Mesothelial cell of epicardium (in vitro differentiated cells): Measurements from ENCODE around the gene RFC4. TPM values are rescaled to one million over a fixed set of nuclear protein-coding genes. Genes with fewer than 3 reads are reported as not detected.
A peak's percentile ranks its signal among the peaks of the same experiment; 100 is the strongest.

Source experiments
- DNase-seq, 2 experiments: peaks; one replicate each; pipeline ENCODE4 v3.0.0; 2021; ENCODE audit warnings: low spot score in 2 of 2; ENCODE audit not compliant: unreplicated experiment in 2 of 2
- H3K27ac Mint-ChIP-seq: 2 replicates; pipeline ENCODE4 v1.8.0; 2021; ENCODE audit warnings: mixed read lengths
- H3K27me3 Mint-ChIP-seq: 2 replicates; pipeline ENCODE4 v1.8.0; 2021; ENCODE audit warnings: low read depth, mixed read lengths
- H3K36me3 Mint-ChIP-seq: 2 replicates; pipeline ENCODE4 v1.8.0; 2021; ENCODE audit warnings: mixed read lengths
- H3K4me1 Mint-ChIP-seq: 2 replicates; pipeline ENCODE4 v1.8.0; 2021; ENCODE audit warnings: mixed read lengths
- H3K4me3 Mint-ChIP-seq: 2 replicates; pipeline ENCODE4 v1.8.0; 2021; ENCODE audit warnings: mild to moderate bottlenecking, moderate library complexity, mixed read lengths
- H3K9me3 Mint-ChIP-seq: 2 replicates; pipeline ENCODE4 v1.8.0; 2021; ENCODE audit warnings: mixed read lengths
- microRNA-seq: library from miRNA; unstranded; fragments of <30 nt; microRNA quantifications from one replicate; pipeline ENCODE4 v1.2.0, GENCODE V29; 2021; ENCODE audit warnings: inconsistent platforms, mixed read lengths
- total RNA-seq: library from RNA; stranded (reverse); gene quantifications from 3 replicates; pipeline ENCODE4 v1.2.1, GENCODE V29; 2021
- TF ChIP-seq, protein P1 (sequence below): fragments of 200-600 bp; sonication (generic); IDR thresholded peaks from one replicate; pipeline ENCODE4 v1.5.0; 2021; ENCODE audit warnings: antibody characterized with exemption; ENCODE audit not compliant: unreplicated experiment

The RFC4 gene
- total RNA-seq, 1 donor from 2014 or later, result 33.2 TPM

DNA sequence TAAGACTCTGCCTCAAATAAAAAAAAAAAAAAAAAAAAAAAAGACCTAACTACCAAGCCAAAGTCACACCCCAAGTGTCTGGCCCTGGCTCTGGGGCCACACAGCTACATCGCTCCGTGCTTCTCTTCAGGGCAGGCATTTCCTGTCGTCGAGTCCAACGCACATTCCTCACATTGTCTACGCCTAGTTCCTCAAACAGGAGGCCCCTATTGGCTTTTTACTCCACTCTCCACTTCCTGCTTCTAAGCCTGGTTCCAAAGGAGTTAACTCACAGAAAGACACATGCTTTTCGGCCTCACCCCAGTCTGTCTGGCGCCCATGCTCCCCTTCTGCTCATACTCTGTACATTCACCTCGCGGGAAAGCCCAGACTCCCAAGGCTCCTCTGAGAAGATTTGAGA, 60.3 kb downstream of the RFC4 start:
- Mint-ChIP-seq H3K4me1 (peaks cover 5% of the 10 kb centered on the region), H3K27me3 (peaks cover 10% of the 10 kb centered on the region), H3K36me3 (no peaks in the 10 kb centered on the region), H3K9me3 (no peaks in the 10 kb centered on the region), H3K4me3 (no peak overlapping the region), H3K27ac (peak overlapping the region; percentile 84)
- no peak for DNase-seq
- TF ChIP-seq, protein P1, sequence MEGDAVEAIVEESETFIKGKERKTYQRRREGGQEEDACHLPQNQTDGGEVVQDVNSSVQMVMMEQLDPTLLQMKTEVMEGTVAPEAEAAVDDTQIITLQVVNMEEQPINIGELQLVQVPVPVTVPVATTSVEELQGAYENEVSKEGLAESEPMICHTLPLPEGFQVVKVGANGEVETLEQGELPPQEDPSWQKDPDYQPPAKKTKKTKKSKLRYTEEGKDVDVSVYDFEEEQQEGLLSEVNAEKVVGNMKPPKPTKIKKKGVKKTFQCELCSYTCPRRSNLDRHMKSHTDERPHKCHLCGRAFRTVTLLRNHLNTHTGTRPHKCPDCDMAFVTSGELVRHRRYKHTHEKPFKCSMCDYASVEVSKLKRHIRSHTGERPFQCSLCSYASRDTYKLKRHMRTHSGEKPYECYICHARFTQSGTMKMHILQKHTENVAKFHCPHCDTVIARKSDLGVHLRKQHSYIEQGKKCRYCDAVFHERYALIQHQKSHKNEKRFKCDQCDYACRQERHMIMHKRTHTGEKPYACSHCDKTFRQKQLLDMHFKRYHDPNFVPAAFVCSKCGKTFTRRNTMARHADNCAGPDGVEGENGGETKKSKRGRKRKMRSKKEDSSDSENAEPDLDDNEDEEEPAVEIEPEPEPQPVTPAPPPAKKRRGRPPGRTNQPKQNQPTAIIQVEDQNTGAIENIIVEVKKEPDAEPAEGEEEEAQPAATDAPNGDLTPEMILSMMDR, result no peak

- Mint-ChIP-seq H3K27ac (no peak overlapping the region), H3K27me3 (peaks cover 22% of the 10 kb centered on the region), H3K9me3 (no peaks in the 10 kb centered on the region), H3K4me3 (no peak overlapping the region), H3K4me1 (peaks cover 5% of the 10 kb centered on the region), H3K36me3 (no peaks in the 10 kb centered on the region)
- DNase-seq, result no peak
- TF ChIP-seq, protein P1, result no peak
Measured at GRCh38 chr3:186743666-186744065, 62.6 kb downstream of the RFC4 start.

- Mint-ChIP-seq H3K4me1 (peaks cover 5% of the 10 kb centered on the region), H3K4me3 (no peak overlapping the region), H3K9me3 (no peaks in the 10 kb centered on the region), H3K27me3 (peaks cover 22% of the 10 kb centered on the region), H3K27ac (no peak overlapping the region), H3K36me3 (no peaks in the 10 kb centered on the region)
- DNase-seq, result no peak
- TF ChIP-seq, protein P1, result no peak
Measured at GRCh38 chr3:186742618-186743380, 63.5 kb downstream of the RFC4 start.

Small RNA genes lying within 50 kb of the gene (microRNA-seq; reads per million reads assigned to microRNA genes)
- 51.6 reads per million, percentile 58 among the genes with 10 or more reads in this experiment for gene MIR1248

Other genes starting within 250 kb of the RFC4 start
- gene TBCCD1, start 239.1 kb downstream of the RFC4 start, total RNA-seq, result 12.2 to 14.5 TPM (median 12.4 TPM) in 3 replicates
- gene DNAJB11, start 235.8 kb downstream of the RFC4 start, total RNA-seq, result 52.1 to 55.2 TPM (median 55.2 TPM) in 3 replicates
- 0.14 TPM in 1 of 3 replicates, not detected in the others for gene AHSG, start 193.4 kb downstream of the RFC4 start, total RNA-seq
- gene FETUB, start 166.1 kb downstream of the RFC4 start, total RNA-seq, result not detected in 3 replicates
- gene HRG, start 140.5 kb downstream of the RFC4 start, total RNA-seq, result not detected in 3 replicates
- not detected in 3 replicates for gene KNG1, start 89.1 kb downstream of the RFC4 start, total RNA-seq
- gene EIF4A2, start 22.9 kb downstream of the RFC4 start, total RNA-seq, result 527 to 559 TPM (median 548 TPM) in 3 replicates
- not detected in 3 replicates for gene ADIPOQ, start 36.2 kb upstream of the RFC4 start, total RNA-seq
- 38.7 to 50.3 TPM (median 45.8 TPM) in 3 replicates for gene ST6GAL1, start 124.0 kb upstream of the RFC4 start, total RNA-seq